HCT116 (cell line): Measurements from ENCODE around the gene TST.

ENCODE experiments used
- CTCF ChIP-seq, 3 experiments: fragments of 200-600 bp in 1 of 3; sonication (generic) in 1 of 3; IDR thresholded peaks in 2 of 3; conservative IDR thresholded peaks in 1 of 3; 2 replicates each; pipeline ENCODE4 v1.5.1; 2012 to 2017; ENCODE audit warnings: low read depth in 2 of 3, low read length in 2 of 3, antibody characterized with exemption in 1 of 3, borderline replicate concordance in 1 of 3, control low read depth in 1 of 3, mild to moderate bottlenecking in 1 of 3, mixed read lengths in 1 of 3, mixed run types in 1 of 3, moderate library complexity in 1 of 3; ENCODE audit not compliant: insufficient read depth in 1 of 3
- EZH2 ChIP-seq: fragments of 200-600 bp; sonication (generic); IDR thresholded peaks from 2 replicates; pipeline ENCODE4 v1.6.1; 2017; ENCODE audit warnings: antibody characterized with exemption, mixed run types
- POLR2A ChIP-seq: IDR thresholded peaks from 2 replicates; pipeline ENCODE4 v1.7.0; 2011; ENCODE audit warnings: borderline replicate concordance; ENCODE audit not compliant: insufficient read depth, insufficient read length; ENCODE audit errors: extremely low read depth
- TCF7L2 ChIP-seq: IDR thresholded peaks from 2 replicates; pipeline ENCODE4 v1.7.0; 2011; ENCODE audit warnings: borderline replicate concordance, inconsistent platforms; ENCODE audit not compliant: insufficient read depth, insufficient read length; ENCODE audit errors: extremely low read depth

DNA sequence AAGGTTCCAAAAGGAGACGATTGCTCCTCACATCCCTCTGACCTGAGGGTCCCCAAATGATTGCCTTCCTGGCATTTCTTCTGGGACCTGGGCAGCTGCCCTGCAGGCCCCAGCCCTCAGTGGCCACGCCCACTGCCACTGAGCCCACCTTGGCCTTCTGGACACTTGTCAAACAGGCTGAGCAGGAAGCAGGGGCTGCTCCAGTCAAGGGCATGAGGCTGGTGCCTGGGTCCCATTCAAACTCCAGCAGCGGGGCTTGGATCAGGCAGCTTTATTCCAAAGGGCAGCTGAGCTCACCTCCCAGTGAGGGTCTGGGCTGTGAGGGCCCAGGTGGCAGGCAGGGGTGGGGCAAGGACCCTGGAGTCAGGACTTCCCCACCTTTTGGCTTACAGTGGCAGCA lies 45.9 kb upstream of the TST start:
- TF ChIP-seq CTCF (IDR thresholded peaks at IDR 0.05 in 2 of 3, conservative IDR thresholded peaks at IDR 0.05 in 1 of 3; ENCODE audit: borderline replicate concordance in 1 of 3, insufficient read depth in 1 of 3, low read depth in 2 of 3, low read length in 2 of 3) (no peak), TCF7L2 (no peak), EZH2 (no peak), POLR2A (no peak)
